ENCODE results near the gene GNAQ.

Gene GNAQ

GRCh38 chr9:77735494-77735893, 296.1 kb downstream of the GNAQ start:
- TF ChIP-seq CTCF (IDR thresholded peaks at IDR 0.05): no peak
- DNase-seq (ENCODE audit: low spot score): no peak
- Histone ChIP-seq H3K4me3 (no peak overlapping the region), H3K27ac (no peak overlapping the region)

- no peak for DNase-seq (ENCODE audit: low spot score)
- Histone ChIP-seq H3K27ac (no peak overlapping the region), H3K4me3 (no peak overlapping the region)
- TF ChIP-seq CTCF (IDR thresholded peaks at IDR 0.05): no peak
Measured at GRCh38 chr9:77731930-77732329, 299.7 kb downstream of the GNAQ start.

- Histone ChIP-seq H3K4me3 (no peak overlapping the region), H3K27ac (no peak overlapping the region)
- no peak for TF ChIP-seq CTCF (IDR thresholded peaks at IDR 0.05)
- no peak for DNase-seq (ENCODE audit: low spot score)
Measured at GRCh38 chr9:77731008-77731698, 300.5 kb downstream of the GNAQ start.

GRCh38 chr9:77729177-77729576, 302.4 kb downstream of the GNAQ start:
- DNase-seq (ENCODE audit: low spot score): no peak
- no peak for TF ChIP-seq CTCF (IDR thresholded peaks at IDR 0.05)
- Histone ChIP-seq H3K4me3 (no peak overlapping the region), H3K27ac (no peak overlapping the region)

- no peak for DNase-seq (ENCODE audit: low spot score)
- H3K4me3 ChIP-seq: no peak overlapping the region
- no peak for TF ChIP-seq CTCF (IDR thresholded peaks at IDR 0.05)
- no peak overlapping the region for H3K27ac ChIP-seq
Measured at GRCh38 chr9:77726814-77727213, 304.8 kb downstream of the GNAQ start.

GRCh38 chr9:77726289-77726688, 305.3 kb downstream of the GNAQ start:
- H3K4me3 ChIP-seq: no peak overlapping the region
- no peak overlapping the region for H3K27ac ChIP-seq
- no peak for DNase-seq (ENCODE audit: low spot score)
- TF ChIP-seq CTCF (IDR thresholded peaks at IDR 0.05): no peak

GRCh38 chr9:77725820-77726219, 305.8 kb downstream of the GNAQ start:
- no peak for TF ChIP-seq CTCF (IDR thresholded peaks at IDR 0.05)
- no peak for DNase-seq (ENCODE audit: low spot score)
- no peak overlapping the region for H3K4me3 ChIP-seq
- no peak overlapping the region for H3K27ac ChIP-seq
